DOHH2 (cell line): Measurements from ENCODE around the gene SLC44A3.

ENCODE experiments used
- H3F3A ChIP-seq: fragments of 200-600 bp; sonication (generic), shearing (Covaris generic); 2 replicates; pipeline ENCODE4 v1.6.0; 2016; ENCODE audit warnings: antibody characterized with exemption, mild to moderate bottlenecking; ENCODE audit not compliant: control insufficient read depth, insufficient read depth
- H3K27ac ChIP-seq: fragments of 200-600 bp; sonication (generic); 2 replicates; pipeline ENCODE4 v1.5.1; 2014; ENCODE audit warnings: low read depth, mild to moderate bottlenecking, low read length, moderate library complexity
- H3K27me3 ChIP-seq: fragments of 200-600 bp; sonication (generic); 2 replicates; pipeline ENCODE4 v1.6.1; 2014; ENCODE audit warnings: mild to moderate bottlenecking, low read length, mixed read lengths; ENCODE audit not compliant: control insufficient read depth
- H3K36me3 ChIP-seq: fragments of 200-600 bp; sonication (generic); 2 replicates; pipeline ENCODE4 v1.6.1; 2014; ENCODE audit warnings: mild to moderate bottlenecking, low read length, moderate library complexity, mixed read lengths; ENCODE audit not compliant: control insufficient read depth
- H3K4me1 ChIP-seq: fragments of 200-600 bp; sonication (generic); 2 replicates; pipeline ENCODE4 v1.6.1; 2014; ENCODE audit warnings: mild to moderate bottlenecking, low read length, mixed read lengths; ENCODE audit not compliant: control insufficient read depth
- H3K4me2 ChIP-seq: fragments of 200-600 bp; sonication (generic); 2 replicates; pipeline ENCODE4 v1.6.0; 2014; ENCODE audit warnings: mild to moderate bottlenecking, low read length, moderate library complexity
- H3K4me3 ChIP-seq: fragments of 200-600 bp; sonication (generic); 2 replicates; pipeline ENCODE4 v1.5.1; 2014; ENCODE audit warnings: mild to moderate bottlenecking, low read length, mixed read lengths
- H3K79me2 ChIP-seq: fragments of 200-600 bp; sonication (generic); 2 replicates; pipeline ENCODE4 v1.6.1; 2014; ENCODE audit warnings: mild to moderate bottlenecking, low read length, mixed read lengths; ENCODE audit not compliant: control insufficient read depth
- H3K9me2 ChIP-seq: fragments of 200-600 bp; sonication (generic); replicated peaks from 2 replicates; pipeline ENCODE4 v1.6.1; 2014; ENCODE audit warnings: mild to moderate bottlenecking, low read length, mixed read lengths; ENCODE audit not compliant: control insufficient read depth
- H3K9me3 ChIP-seq: fragments of 200-600 bp; sonication (generic); 2 replicates; pipeline ENCODE4 v1.6.1; 2014; ENCODE audit warnings: antibody characterized with exemption, low read length, mixed read lengths; ENCODE audit not compliant: control insufficient read depth, insufficient read depth
- H4K20me1 ChIP-seq: fragments of 200-600 bp; sonication (generic); 2 replicates; pipeline ENCODE4 v1.6.0; 2014; ENCODE audit warnings: low read depth, mild to moderate bottlenecking, antibody characterized with exemption, low read length, moderate library complexity; ENCODE audit not compliant: control insufficient read depth, insufficient read depth
- CTCF ChIP-seq: fragments of 200-600 bp; sonication (generic); IDR thresholded peaks from one replicate; pipeline ENCODE4 v1.5.1; 2014; ENCODE audit warnings: antibody characterized with exemption, mild to moderate bottlenecking, low read depth, low read length; ENCODE audit not compliant: poor library complexity, severe bottlenecking
- EZH2phosphoT487 ChIP-seq: fragments of 200-600 bp; sonication (generic); IDR thresholded peaks from 2 replicates; pipeline ENCODE4 v1.6.1; 2017; ENCODE audit warnings: borderline replicate concordance, mild to moderate bottlenecking, antibody characterized with exemption, low read length, moderate library complexity, mixed read lengths

Gene SLC44A3

GRCh38 chr1:94926126-94926914 is 106.2 kb downstream of the SLC44A3 start:
- H3K9me3 ChIP-seq: no peaks in the 10 kb centered on the region
- no peak overlapping the region for H3K4me2 ChIP-seq
- H3K4me3 ChIP-seq: no peak overlapping the region
- H3K27ac ChIP-seq: no peak overlapping the region
- H3K79me2 ChIP-seq: no peaks in the 10 kb centered on the region
- H3K36me3 ChIP-seq: no peaks in the 10 kb centered on the region
- no peaks in the 10 kb centered on the region for H3K9me2 ChIP-seq
- H3K27me3 ChIP-seq: peaks cover 6% of the 10 kb centered on the region; the same call in 1 of the 2 replicates
- TF ChIP-seq EZH2phosphoT487 (no peak), CTCF (no peak)
- no peaks in the 10 kb centered on the region for H3F3A ChIP-seq
- no peaks in the 10 kb centered on the region for H4K20me1 ChIP-seq
- peaks cover 6% of the 10 kb centered on the region for H3K4me1 ChIP-seq

- H3K4me2 ChIP-seq: no peak within 1 kb of the TSS
- no peaks in the 10 kb centered on the region for H3K9me2 ChIP-seq
- no peaks in the 10 kb centered on the region for H3K79me2 ChIP-seq
- peaks cover 6% of the 10 kb centered on the region; the same call in 1 of the 2 replicates for H3K27me3 ChIP-seq
- H3K4me1 ChIP-seq: peaks cover 6% of the 10 kb centered on the region
- no peak for TF ChIP-seq CTCF
- no peak for TF ChIP-seq EZH2phosphoT487
- no peaks in the 10 kb centered on the region for H4K20me1 ChIP-seq
- no peaks in the 10 kb centered on the region for H3F3A ChIP-seq
- no peaks in the 10 kb centered on the region for H3K36me3 ChIP-seq
- no peak within 1 kb of the TSS for H3K4me3 ChIP-seq
- no peaks in the 10 kb centered on the region for H3K9me3 ChIP-seq
- H3K27ac ChIP-seq: no peak within 1 kb of the TSS
Measured at GRCh38 chr1:94926915-94927404, 106.8 kb downstream of the SLC44A3 start, which contains the start of gene CNN3. Gene CNN3, minus strand, starts transcription at chr1:94927110. Its CDS starts 216 bp downstream, at chr1:94926894.

- Histone ChIP-seq H3K4me2 (no peak overlapping the region), H3F3A (no peaks in the 10 kb centered on the region), H4K20me1 (no peaks in the 10 kb centered on the region), H3K36me3 (no peaks in the 10 kb centered on the region), H3K9me3 (no peaks in the 10 kb centered on the region), H3K27me3 (peaks cover 6% of the 10 kb centered on the region; the same call in 1 of the 2 replicates), H3K79me2 (no peaks in the 10 kb centered on the region), H3K27ac (no peak overlapping the region), H3K4me1 (peaks cover 6% of the 10 kb centered on the region), H3K9me2 (no peaks in the 10 kb centered on the region), H3K4me3 (no peak overlapping the region)
- TF ChIP-seq EZH2phosphoT487: no peak
- no peak for TF ChIP-seq CTCF
Measured at GRCh38 chr1:94927405-94928175, 107.4 kb downstream of the SLC44A3 start.
